WTC11 (cell line): ENCODE results near the gene RABL6.

Source experiments
- CTCF ChIP-seq: fragments of 200-600 bp; IDR thresholded peaks from 2 replicates; pipeline ENCODE4 v1.8.0; 2022; ENCODE audit warnings: antibody characterized with exemption
- E2F4 ChIP-seq: sonication (generic); formaldehyde crosslinking; IDR thresholded peaks from 2 replicates; pipeline ENCODE4 v1.8.1; 2022; ENCODE audit warnings: low read depth, mild to moderate bottlenecking, moderate library complexity, missing genetic modification reagents, borderline replicate concordance
- ERG ChIP-seq: fragments of 250-450 bp; sonication (Bioruptor Pico); IDR thresholded peaks from 2 replicates; pipeline ENCODE4 v1.8.0; 2021; ENCODE audit warnings: mild to moderate bottlenecking
- FOXJ3 ChIP-seq: sonication (generic); formaldehyde crosslinking; IDR thresholded peaks from 2 replicates; pipeline ENCODE4 v1.9.0; 2021; ENCODE audit warnings: missing genetic modification reagents, mild to moderate bottlenecking, borderline replicate concordance
- HMGA2 ChIP-seq: fragments of 250-450 bp; sonication (Bioruptor Pico); IDR thresholded peaks from 2 replicates; pipeline ENCODE4 v1.4.0; 2021; ENCODE audit warnings: mild to moderate bottlenecking, moderate library complexity
- MAX ChIP-seq: sonication (generic); formaldehyde crosslinking; IDR thresholded peaks from 2 replicates; pipeline ENCODE4 v1.8.0; 2022; ENCODE audit warnings: mild to moderate bottlenecking, missing genetic modification reagents
- ZNF317 ChIP-seq: sonication (generic); formaldehyde crosslinking; IDR thresholded peaks from 2 replicates; pipeline ENCODE4 v1.8.1; 2023; ENCODE audit warnings: low read depth, mild to moderate bottlenecking, moderate library complexity, missing genetic modification reagents, borderline replicate concordance

- TF ChIP-seq CTCF (no peak), MAX (CRISPR knock-in tag) (no peak), ZNF317 (CRISPR knock-in tag) (no peak), E2F4 (CRISPR knock-in tag) (no peak), ERG (CRISPR knock-in tag) (no peak), HMGA2 (CRISPR knock-in tag) (no peak), FOXJ3 (CRISPR knock-in tag) (no peak)
These were observed 38.8 kb downstream of the RABL6 start for GRCh38 chr9:136846376-136847087.
